HG03159 (cell line): Measurements from ENCODE around the gene ABHD17A.

Source experiments
- ATAC-seq: cut with Tn5 transposase; IDR thresholded peaks from one replicate; pipeline ENCODE4 v1.9.1; 2021; ENCODE audit warnings: mild to moderate bottlenecking, moderate library complexity; ENCODE audit not compliant: unreplicated experiment

ABHD17A gene

DNA sequence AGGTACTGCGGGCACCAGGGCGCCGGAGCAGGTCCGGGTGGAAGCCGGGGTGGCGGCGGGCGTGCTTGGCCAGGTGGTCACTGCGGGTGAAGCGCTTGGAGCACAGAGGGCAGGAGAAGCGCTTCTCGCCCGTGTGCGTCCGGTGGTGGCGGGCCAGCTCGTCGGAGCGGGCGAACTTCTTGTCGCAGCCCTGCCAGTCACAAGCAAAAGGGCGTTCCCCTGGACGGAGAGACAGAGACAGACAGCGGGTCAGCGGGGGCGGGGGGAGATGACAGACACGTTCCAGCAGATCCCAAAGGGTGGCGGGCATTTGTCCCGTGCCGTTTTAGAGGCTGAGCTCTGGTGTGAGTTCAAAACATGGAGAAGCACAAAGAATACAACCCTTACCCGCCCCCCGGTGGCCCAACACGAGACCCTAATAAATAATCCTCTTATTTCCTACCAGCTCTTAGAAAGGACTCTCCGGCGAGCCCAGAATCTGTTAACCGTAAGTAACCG, 30.7 kb downstream of the ABHD17A start:
- no peak for ATAC-seq

DNA sequence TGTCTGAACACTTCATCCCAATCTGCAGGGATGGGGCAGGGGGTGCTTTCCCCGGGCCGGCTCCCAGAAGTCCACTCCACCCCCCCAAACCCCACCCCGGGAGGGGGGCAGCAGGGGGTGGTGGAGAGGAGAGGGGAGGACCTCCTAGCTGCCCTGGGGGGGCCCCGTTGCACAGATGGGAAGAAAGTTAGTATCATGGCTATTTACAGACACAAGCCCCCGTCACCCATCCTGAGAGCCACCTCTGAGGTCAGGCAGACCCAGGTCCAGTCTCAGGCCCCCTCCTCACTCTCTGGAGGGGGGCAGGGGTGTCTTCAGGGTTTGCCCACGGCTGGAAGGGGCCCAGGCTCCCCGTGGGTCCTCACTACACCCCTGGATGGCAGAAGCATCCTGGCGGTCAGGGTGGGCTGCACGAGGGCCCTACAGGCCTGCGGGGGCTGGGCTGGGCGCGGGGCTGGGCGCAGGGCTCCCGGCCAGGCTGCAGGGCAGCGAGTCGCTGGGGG, 31.2 kb downstream of the ABHD17A start:
- no peak for ATAC-seq

DNA sequence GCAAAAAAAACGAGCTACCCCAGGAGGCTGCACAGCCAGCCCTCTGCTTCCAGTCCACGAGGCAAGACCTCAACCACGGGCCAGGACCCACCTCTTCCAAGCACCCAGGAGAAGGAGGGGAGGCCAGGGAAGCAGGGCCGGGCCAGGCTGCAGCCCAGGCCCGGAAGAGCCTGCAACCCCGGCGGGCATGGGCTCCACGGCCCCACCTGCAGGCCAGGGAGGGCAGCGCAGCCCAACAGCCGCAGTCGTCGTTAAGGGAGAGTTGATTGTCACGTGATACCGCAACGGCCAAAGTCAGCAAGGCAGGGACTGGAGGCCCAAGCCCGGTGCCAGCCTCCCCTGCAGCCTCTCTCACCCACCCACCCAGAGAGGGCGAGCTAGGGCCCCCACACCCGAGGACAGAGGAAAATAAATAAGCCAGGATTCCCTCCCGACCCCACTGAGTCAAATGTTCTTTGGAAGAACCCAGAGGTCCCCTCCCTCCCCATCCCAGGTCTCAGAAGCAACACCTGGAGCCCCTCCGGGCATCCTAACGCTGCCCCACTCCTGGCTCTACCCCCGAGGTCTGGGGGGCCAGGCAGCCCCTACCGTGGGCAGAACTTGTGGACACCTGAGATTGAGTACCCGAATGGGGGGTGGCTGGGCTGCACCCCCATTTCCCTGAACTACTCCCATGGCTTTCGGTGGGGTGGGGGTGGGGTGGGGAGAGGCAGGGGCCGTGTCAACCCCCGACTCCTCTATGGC, 31.8 kb downstream of the ABHD17A start:
- ATAC-seq = no peak

DNA sequence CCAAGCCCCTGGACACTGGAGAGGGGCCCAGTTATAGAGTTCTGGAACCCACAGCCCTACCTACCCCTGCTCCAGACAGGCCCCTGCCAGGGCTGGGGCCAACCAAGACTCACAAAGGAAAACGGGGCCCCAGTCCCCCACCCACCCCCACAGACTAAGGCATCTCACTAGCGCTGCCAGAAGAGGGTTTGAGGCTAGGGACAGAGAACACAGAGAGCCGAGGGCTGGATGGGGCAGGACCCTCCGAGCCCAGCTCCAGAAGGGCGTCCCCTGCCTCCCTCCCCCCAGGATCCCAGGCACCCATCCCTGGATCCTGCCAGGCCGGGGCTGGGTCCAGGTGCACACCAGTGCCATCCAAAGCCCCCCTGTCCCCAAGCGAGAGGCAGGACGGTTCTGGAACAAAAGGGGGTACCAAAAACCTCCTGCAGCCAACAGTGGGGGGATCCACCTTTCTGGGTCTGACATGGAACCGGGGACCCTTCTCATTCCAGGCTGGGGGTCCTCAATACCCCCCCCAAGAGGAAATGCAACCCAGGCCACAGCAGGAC, 32.6 kb downstream of the ABHD17A start:
- no peak for ATAC-seq

DNA sequence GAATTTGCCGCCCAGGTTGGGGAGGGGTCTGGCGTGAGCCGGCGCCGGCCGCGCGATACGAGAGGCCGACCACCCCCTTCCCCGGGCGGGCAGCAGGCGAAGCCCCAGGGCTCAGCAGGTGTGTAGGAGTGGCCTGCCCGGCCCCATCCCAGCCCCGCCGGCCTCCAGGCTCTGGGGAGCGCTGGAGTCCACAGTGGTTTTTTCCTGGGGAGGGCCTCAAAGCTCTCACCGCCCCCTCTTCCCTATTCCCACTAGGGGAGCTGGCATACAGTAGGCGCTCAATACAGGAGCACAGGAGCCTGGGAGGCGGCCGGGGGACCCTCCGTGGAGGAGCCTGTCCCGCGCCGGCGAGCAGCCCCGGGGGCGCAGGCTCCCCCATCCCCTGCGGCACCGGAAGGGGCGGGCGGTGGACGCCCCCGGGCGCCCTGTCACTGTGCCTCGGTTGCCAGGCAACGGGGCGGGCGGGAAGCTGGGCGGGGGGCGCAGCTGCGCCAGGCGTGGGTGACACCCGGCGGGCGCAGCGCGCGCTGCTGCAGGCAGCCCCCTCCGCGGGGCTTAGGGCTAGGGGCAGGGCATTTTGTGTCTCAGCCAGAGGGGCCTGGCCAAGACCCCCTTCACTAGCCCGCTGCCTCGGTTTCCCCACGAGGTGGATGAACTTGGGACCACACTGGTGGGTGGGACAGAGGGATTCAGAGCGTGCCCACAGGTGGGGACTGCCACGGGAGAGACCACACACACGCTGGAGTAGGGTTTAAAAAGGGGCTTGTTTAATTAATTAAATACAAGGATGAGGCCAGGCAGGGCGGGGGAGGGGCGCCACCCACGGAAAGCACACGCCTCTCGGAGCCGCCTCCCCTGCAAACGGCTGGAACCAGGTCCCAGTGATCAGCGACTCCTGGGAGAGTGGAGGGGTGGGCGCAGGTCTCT, 33.4 kb downstream of the ABHD17A start:
- ATAC-seq = no peak

DNA sequence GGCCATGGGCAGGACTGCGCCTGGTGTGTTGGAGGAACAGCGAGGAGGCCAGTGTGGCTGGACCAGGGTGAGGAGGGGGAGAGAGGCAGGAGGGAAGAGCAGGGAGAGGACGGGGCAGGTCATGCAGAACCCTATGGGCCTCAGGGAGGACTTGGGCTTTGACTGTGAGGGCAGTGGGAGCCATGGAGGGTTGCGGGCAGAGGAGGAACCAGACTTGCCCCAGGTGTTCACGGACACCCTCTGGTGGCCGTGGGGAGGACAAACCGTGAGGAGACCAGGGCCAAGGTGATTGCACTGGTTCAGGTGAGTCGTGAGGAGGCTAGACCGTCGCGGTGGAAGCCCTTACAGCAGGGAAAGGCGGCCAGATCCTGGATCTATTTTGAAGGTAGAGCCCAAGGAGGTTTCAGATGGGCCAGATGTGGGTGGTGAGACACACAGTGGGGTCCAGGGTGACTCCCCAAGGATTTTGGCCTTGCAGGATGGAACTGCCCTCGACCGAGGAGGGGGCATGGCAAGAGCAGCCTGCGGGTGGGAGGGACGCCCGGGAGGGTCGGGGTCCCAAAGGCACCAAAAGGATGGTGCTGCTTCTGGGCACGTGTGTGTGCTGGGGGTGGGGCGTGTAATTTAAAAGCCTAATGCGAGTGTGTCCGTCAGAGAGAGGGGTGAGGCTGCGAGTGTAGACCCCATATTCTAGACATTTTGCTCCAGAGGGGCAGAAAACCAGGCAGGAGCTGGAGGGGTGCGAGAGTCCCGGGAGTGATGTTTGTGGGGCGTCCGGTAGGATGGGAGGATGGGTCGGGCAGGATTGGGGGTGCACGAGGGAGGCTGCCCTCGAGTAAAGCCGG, 34.3 kb downstream of the ABHD17A start:
- ATAC-seq = no peak

DNA sequence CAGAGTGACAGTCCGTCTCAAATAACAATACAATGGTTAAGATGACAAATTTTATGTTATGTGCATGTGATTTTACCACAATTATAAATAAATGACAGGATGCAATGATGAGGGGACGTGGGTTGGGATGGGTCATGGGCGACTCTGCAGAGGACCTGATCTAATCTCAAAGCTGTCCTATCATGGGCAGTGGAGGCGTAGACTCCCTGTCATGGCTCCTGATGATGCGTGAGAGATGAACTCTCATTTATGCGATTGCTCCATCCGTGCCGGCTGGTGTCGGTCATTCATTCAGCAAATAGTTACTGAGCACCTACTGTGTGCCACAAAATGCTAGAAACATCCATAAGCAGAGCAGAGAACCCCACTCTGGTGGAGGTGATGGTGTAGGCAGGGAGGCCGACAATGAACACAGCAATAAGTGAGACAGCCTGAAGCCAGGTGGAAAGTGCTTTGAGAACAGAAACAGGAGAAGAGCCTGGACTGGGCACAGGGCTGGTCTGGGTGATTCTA, 35.4 kb downstream of the ABHD17A start:
- no peak for ATAC-seq

DNA sequence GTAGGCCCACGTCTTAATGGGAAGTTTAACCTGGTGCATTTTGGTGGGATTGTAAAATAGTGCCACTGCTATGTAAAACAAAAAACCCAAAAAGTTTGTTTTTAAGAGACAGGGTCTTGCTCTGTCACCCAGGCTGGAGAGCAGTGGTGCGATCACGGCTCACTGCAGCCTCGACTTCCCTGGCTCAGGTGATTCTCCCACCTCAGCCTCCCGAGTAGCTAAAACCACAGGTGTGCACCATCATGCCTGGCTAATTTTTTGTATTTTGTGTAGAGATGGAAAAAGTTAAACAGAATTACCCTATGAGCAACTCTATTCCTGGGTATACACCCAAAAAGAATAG, 36.2 kb downstream of the ABHD17A start:
- ATAC-seq = no peak

DNA sequence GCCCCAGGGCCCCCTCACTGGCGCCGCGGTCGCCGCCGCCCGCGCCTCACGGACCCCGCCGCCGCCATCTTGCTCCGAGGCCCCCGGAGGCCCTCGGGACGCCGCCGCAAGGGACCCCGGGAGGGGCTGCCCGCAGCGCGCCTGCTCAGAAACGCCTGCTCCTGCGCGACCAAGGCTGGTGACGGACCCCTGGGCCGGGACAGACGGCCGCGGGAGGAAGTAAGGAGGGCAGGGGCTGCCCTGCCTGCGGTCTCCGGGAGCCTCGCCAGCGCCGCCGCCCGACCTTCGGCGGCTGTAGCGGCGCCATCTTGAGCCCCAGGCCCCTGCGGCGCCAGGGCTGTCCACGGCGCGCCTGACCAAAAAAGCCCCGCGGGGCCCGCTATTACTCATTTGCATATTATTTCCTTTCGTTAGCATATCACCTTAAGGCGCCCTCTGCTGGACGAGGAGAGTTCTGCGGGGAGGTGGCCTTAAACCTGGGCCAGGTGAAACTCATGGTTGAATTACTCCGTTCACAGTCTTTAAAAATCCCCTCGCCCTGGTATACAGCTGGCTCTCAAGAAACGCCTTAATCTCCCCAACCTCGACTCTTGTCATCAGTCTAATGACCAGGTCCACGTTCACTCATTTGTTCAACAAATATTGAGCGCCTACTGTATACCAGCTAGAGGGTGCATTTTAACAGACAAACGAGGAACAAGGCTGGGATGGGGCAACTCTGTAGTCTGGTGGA, 36.7 kb downstream of the ABHD17A start, which contains the start of gene REXO1:
Gene REXO1, minus strand, starts transcription at position 85 of the 733 bp plus-strand sequence. CDS start 125 bp downstream, outside the sequence.
- ATAC-seq = peak; percentile 62

DNA sequence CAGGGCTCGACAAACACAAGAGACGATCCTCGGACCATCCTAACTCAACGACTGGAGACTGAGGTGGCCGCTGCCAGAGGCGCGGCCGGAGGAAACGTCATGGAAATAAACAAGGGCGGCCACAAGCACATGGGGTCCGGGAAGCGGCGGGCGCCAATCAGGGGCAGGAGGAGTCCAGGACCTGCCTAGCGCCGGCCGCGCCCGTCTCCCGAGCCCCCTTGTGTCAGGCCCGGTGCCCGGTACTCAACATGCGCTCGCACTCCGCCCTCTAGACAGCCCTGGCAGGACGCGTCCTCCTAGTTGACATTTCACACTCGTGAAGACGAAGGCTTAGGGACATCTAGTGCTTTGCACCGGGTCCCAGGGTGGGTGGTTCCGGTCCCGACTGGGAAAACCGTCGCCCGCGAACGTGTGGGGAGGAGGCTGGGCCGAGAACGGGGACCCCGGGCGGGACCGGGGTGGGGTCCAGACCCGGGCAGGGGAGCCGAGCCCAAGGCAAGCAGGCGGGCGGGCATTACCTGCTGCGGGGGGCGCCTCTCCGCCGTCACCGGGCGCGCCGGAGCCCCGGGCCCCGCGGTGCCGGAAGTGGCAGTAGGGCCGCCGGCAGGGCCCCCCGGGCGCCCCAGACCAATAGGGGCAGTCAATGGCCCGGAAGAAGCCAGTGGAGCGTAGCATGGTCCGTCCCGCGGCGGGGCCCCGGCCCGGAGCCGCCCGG, 37.5 kb downstream of the ABHD17A start:
- peak; percentile 14 for ATAC-seq

DNA sequence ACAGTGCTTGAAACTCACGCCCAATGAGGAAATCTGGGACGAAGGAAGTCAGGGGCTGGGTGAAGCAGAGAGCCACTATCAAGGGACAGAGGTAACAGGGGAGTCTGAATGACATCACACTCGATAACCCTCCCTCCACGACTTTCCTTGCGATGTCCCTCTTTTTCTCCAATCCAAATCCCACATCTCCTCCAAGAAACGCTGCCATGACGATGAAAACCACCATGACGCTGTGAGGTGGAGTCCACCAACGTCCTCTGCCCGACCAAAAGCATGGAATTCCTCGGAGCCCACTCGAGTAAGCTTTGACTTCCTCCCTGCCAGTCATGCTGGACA, 38.0 kb downstream of the ABHD17A start:
- no peak for ATAC-seq

DNA sequence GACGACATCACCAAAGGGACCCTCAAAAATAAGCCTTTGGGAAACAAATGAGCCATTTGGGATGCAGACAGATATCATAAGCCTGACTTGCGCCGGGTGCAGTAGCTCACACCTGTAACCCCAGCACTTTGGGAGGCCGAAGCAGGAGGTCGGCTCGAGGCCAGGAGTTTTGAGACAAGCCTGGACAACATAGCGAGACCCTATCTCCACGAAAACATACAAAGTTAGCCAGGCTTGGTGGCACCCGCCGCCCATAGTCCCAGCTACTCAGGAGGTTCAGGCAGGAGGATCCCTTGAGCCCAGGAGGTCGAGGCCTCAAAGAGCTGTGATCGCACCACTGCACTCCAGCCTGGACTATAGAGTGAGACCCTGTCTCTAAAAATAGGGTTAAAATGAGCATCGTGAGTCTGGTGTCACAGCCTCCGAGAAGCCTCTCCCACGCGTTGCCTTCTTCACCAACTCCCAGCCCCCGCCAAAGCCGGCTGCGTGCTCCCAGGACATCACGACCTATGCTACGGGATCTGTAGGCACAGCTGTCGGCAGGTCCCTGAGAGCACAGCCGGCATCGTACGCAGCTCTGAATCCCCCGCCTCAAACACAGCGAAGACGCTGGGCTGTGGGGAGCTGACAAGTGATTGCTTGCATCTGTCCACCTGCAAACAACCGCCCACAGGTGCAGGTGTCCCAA, 38.6 kb downstream of the ABHD17A start:
- ATAC-seq = no peak

DNA sequence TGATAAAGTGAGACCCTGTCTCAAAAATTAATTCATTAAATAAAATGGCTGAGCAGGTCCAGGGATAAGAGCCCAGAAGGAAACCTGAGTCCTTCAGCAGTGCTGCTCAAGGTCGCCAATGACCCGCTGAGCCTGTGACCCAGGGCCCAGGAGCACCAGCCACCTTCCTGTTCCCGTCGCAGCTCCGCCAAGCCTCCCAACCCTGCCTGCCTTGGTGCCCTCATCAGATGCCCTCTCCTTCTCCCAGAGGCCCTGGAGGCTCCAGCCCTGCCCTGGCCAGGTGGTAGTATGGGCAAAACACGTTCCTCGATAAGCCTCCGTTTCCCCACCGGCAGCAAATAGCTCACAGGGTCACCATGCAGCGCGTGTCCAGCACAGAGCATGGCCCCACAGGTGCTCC, 39.7 kb downstream of the ABHD17A start:
- no peak for ATAC-seq

DNA sequence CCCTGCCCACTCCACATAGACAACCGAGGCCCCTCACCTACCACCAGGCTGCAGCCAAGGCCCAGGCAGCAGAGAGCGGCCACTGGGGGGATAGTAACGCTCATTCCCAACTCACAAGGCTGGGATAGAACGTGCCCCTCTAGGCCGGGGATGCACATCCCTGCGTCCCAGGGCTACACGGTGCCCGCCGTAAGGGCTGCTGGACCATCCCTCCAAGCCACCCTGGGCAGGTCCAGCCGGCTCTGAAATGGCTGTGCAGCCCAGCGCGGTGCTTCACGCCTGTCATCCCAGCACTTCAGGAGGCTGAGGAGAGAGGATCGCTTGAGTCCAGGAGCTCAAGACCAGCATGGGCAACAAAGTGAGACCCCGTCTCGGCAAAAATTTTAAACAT, 40.2 kb downstream of the ABHD17A start:
- no peak for ATAC-seq

DNA sequence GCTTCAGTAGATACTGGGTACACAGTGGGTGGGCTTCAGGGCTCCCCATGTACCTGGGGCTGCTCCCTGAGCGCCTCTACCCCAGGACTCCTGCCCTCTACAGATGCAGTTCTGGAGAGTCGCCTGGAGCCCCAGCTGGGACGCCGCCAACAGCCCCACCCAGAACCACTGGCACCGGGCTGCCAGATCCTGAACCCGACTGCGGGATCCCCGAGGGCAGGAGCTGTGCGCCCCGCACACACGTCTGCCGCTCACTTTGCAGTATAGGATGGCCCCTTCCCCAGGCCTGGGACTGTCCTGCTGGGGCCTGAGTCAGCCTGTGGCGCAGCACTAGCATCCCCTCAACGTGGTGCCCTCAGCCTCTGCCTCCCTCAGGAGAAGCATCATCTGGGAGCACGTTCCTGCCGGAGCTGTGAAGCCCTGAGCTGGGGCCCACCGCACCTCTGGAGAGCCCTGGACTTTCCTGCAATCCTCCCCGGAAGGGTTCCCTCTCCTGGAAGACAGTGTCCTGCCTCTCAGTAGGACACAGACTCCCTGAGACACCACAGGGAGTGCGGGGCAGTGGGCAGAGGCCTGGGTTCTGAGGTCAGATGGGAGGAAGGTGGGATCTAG, 40.7 kb downstream of the ABHD17A start:
- no peak for ATAC-seq

DNA sequence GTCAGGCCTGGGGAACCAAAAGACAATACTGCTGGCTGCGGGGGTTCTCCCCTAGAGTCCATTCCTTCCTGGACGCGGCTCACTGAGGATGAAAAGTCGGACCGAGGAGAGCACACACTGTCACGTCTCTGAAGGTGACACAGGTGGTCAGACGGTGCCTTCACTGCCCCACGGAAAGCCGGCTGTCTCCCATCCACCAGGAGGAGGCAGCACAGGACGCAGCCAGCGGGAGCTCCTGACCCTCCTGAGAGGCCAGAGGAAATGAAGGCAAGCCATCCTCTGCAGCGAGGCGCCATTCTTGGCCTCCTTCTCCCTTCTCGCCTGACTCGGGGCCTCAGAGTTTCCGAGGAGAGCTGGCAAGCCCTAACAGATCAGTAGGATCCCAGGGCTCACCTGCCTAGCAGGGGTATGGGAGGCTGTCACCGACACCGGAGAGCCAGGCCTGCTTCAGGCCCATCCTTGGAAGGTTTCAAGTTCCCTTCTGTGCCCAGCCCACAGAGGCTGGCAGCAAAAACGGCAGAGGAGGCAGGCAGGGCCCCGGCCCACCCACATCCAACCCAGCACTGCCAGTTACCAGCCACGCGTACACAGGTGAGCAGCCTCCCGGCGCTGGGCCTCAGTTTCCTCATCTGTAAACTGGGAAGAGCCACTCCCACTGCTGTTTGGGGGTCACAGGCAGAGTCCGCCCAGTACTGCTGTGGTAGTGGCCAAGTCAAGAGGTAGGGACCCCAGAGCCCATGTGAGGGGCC, 41.5 kb downstream of the ABHD17A start:
- no peak for ATAC-seq

DNA sequence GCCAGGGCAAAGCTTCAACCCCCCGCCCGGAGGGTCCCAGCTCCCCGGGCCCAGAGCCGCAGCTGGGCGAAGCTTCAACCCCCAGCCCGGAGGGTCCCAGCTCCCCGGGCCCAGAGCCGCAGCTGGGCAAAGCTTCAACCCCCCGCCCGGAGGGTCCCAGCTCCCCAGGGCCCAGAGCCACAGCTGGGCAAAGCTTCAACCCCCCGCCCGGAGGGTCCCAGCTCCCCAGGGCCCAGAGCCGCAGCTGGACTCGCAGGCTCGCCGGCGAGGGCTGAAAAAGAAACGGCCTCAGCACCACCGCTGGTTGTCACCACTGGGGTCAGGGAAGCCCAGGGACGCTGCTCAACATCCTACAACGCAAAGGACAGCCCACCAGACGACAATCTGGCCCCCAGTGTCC, 42.2 kb downstream of the ABHD17A start:
- no peak for ATAC-seq
